ENCODE data around the gene NAV2.

The NAV2 gene

DNA sequence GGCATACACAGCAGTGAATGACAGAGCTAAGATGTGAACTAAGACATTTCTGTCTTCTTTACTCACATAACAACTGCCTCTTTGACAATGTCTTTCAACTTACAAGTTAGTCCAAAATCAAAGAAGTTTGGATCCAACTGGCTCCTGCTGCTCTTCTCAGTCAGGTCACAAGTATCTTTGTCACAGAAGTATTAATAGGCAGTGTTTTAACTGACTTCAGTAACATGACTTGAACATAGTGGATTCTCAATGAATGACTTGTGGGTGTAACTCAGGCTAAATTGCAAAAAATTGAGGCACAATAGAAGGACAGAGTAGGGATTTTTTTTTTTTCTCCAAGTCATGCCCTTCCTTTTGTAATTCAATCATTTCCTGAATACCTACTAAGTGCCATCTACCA is 425.0 kb downstream of the NAV2 start:
- DNase-seq: no peak

DNA sequence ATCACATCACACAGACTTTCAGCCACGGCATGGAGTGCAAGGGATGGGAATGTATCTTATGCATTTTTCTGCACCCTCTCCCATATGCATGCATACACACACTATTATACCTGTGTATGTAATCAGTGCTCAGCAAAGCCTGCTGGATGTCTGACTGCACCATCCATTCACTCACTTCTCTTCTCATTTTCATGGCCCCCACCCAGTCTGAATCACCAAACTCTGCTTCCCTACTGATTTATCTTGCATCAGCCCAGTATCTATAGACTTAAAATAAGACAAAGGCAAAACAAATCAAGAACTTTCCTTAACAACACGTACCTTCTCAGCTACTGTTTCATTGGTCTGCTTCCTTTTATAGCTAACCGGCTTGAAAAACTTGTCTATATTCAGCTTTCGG is 426.1 kb downstream of the NAV2 start:
- DNase-seq: no peak

DNA sequence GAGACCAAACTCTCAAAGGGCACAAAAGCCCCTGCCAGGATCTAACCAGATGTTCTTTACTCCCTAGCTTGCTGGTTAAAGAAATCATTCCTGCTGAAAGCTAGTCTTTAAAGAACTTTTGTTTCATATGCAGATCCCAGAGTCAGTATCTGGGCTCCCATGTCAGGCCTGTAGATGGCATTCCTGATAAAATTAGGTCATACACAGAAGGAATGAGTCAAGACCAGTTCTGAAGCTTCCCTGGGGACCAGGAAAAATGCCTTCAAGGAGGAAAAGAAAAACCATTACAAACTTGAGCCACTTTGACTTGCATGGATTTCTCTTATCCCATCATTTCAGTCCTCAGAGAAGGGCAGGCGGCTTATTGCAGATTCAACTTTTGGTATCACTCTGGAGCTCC is 441.7 kb downstream of the NAV2 start:
- no peak for DNase-seq

- no peak for DNase-seq
These were observed 443.1 kb downstream of the NAV2 start for GRCh38 chr11:20155683-20156279.

- DNase-seq: peak; percentile 25
These were observed 443.7 kb downstream of the NAV2 start for GRCh38 chr11:20156280-20156875.

GRCh38 chr11:20156876-20157613 is 444.4 kb downstream of the NAV2 start:
- peak; percentile 31 for DNase-seq

GRCh38 chr11:20157728-20158127 is 445.1 kb downstream of the NAV2 start:
- no peak for DNase-seq

GRCh38 chr11:20158597-20159257 is 446.1 kb downstream of the NAV2 start:
- DNase-seq: peak; percentile 86

DNA sequence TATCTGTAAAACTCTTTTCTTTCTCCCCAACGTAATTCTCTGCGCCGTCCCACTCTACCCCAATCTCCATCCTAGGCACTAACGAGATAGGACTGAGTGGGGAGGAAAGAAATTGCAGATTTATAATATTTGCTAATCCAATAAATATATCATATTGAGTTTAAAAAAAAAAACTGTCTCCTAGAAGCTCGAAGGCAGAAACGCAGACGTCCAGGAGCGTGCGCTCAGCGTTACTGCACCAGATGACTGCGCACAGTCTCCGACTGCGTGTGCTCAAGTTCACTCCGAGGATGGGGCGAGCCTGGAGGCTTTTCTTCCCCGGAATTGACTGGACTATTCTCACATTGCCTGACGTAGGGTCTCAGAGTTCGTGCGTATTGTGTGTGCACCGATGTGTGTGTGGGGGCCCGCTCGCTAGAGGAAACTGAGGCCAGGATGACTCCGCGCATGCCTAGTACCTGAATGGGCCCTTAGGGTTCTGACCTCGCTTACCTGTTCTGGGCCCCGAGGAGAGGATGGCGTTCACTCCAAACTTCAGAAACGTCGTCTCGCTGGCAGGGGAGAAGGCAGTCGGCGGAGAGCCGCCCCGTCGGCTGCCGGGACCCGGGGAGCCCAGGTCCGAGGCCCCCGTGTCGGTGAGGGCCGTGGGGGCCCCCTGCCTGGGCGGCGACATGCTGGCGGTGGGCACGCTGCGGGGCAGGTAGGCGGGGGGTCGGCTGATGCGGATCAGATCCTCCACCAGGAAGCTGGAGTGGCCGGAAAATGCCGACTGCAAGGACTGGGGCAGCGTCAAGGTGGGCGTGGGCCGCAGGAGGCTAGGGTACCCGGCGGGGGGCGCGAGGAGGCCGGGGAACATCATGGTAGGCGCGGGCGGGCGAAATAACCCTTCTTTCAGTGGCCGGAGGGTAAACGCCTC is 447.1 kb downstream of the NAV2 start:
- DNase-seq: no peak

GRCh38 chr11:20160425-20161229 is 448.0 kb downstream of the NAV2 start, which contains the start of gene DBX1:
Gene DBX1, minus strand, starts transcription at chr11:20160475. Its CDS starts 151 bp downstream, at chr11:20160324.
- peak; percentile 42 for DNase-seq

GRCh38 chr11:20161230-20161918 is 448.7 kb downstream of the NAV2 start:
- peak; percentile 32 for DNase-seq

GRCh38 chr11:20161923-20162744 is 449.5 kb downstream of the NAV2 start:
- no peak for DNase-seq

DNA sequence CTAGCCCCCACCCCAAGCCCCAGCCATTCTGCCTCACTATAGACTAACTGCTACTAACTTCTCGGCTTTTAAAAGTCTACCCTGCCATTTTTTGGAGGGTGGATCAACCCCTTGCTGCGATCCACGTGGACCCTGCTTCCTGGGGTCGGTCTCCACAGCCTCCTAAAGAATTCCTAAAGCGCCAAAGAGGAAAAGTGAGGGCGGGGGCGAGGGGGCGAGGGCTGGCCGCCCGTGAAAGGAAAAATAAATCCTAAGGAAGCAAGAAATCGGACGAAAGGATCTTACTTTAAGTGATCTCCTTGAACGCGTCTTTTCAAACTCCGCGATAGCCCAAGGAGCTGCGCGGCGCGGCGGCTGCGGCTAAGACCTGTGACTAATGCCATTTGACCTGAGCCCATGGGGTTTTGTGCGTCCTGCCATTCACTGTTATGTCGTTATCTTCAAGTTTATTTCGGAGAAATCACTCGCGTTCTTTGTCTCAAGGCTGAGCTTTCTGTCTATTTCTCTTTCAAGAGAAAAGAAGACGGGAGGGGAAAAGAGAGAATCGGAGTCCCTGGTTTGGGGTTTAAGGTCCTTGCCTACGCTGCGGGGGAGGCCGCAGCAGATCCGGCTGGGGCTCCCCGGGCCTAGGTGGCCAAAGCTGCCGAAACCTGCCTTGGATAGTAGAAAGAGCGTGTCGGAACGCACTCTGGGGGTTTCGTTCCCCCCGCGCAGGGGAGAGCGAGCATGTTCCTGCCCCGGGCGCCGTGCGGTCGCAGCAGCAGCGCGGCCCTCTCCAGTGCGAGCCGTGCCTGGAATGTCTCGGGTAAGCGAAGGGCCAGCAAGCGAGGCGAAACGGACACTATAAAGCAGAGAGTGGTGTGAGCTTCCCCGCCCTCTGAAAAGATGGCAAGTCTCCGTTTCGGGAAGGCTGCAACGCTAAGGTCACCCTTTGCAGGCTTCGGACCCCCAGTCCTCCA is 450.5 kb downstream of the NAV2 start:
- DNase-seq: peak; percentile 38

DNA sequence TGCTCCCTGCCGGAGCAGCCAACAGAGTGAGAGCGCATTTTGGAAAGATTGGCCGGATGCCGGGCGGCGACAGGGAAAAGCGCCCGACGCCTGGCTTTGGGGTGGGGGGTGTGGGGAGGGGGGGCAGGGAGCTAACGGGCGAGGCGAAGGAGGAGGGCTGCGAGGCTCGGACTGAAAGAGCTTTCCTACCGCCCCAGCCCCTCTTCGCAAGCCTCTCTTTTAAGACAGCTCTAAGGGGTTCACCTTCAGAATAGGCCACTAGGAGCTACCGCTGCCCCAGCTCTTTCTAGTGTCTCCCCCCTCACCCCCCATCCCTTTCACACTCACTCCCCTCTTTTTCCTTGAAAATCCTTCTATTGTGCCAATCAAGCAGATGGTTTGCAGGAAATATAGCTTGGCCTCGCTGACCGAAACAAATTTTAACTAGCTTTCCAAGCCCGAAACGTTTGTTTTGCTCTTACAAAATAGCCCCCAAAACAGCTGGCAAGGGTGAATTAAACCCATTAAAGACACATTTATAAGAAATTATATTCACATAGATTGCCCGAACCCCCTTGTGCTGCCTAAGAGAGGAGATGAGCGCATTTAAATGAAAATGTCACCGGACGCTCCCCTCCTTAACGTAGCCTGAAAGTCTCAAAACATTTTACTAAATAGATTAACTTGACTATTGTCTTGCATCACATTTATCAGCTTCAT is 451.3 kb downstream of the NAV2 start:
- DNase-seq: peak; percentile 47

Measured in right hindlimb (tissue), 1 donor.